ES-I3 (cell line): Measurements from ENCODE around the gene CRACDL.
"Not testable (repeated sequence)": the region's sequence is repeated elsewhere in the genome, so short reads cannot be mapped to it uniquely, and the experiment has no call there.

ENCODE experiments used
- H3K36me3 ChIP-seq: 2 replicates; pipeline ENCODE4 v1.6.1; 2013; ENCODE audit warnings: mild to moderate bottlenecking, low read length, control low read depth, moderate library complexity; ENCODE audit not compliant: insufficient read depth
- H3K4me1 ChIP-seq: 2 replicates; pipeline ENCODE4 v1.6.1; 2013; ENCODE audit warnings: mild to moderate bottlenecking, control low read depth, low read length; ENCODE audit not compliant: insufficient read depth
- H3K9ac ChIP-seq: 2 replicates; pipeline ENCODE4 v1.6.1; 2013; ENCODE audit warnings: low read depth, mild to moderate bottlenecking, low read length, moderate library complexity
- H3K9me3 ChIP-seq: 2 replicates; pipeline ENCODE4 v1.6.1; 2013; ENCODE audit warnings: mild to moderate bottlenecking, low read length, moderate library complexity; ENCODE audit not compliant: control insufficient read depth, insufficient read depth

Gene CRACDL

DNA sequence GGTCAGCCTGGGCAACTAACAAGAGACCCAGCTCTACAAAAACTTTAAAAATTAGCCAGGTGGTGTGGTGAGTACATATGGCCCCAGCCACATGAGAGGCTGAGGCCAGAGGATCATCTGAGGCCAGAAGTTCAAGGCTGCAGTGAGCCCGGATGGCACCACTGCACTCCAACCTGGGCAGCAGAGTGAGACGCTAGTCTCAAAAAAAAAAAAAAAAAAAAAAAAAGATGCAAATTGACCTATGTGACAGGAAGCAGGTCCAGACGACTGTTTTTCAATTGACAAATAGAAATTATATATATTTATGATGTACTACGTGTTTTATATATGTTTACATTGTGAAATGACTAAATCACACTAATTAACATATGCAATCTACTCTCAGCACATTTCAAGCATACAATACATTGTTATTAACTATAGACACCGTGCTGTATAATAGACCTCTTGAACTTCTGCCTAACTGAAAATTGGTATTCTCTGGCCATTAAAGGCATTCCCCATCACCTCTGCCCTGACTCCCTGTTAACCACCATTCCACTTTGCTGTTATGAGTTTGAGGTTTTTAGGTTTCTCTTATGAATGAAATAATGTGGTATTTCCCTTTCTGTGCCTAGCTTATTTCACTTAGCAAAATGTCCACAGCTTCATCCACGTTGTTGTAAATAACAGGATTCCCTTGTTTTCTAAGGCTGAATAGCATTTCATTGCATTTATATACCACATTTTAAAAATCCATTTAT lies 172.6 kb downstream of the CRACDL start:
- no peaks in the 10 kb centered on the region for H3K9me3 ChIP-seq
- no peaks in the 10 kb centered on the region for H3K36me3 ChIP-seq
- no peak overlapping the region for H3K9ac ChIP-seq
- H3K4me1 ChIP-seq = no peaks in the 10 kb centered on the region

DNA sequence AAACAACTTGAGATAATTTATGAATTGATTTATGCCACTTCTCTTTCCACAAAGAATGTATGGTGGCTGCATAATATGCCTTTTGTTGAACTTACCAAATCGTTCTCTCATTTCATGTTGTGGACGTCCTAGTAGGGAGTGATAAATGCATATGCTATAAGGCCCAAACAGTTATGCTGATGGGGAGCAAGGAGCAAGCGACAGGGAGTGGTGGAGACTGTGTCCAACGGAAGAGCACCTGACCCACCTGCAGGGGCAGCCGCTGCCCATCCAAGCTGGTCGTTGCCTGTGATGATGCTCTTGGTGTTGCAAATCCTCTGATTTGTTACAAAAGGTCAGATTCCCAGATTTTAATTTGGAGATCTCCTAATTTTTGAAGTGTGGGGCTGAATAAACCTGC lies 174.1 kb downstream of the CRACDL start:
- Histone ChIP-seq H3K9ac (no peak overlapping the region), H3K4me1 (no peaks in the 10 kb centered on the region), H3K36me3 (no peaks in the 10 kb centered on the region), H3K9me3 (no peaks in the 10 kb centered on the region)

DNA sequence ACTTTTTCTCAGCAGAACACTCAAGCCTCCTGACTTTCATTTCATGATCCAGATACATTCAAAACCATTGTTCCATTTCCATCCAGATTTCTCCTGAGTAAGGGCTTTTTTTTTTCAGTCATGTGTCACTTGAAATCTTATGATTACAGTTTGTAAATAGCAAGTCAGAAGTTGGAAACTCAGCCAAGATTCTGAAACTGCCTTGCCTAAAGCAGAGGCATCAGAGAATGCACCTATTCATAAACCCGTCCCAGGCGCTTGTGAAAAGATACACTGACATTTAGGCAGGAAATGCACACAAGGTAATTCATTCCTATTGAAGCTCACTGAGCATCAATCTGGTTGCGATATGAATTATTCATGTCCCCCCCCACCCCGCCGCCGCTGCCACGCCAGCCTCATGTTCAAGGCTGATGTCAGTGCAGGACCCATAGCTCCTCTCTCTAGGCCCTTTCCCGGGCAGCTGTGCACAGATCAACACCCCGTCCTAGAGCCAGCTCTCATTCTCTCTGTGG lies 174.7 kb downstream of the CRACDL start:
- Histone ChIP-seq H3K4me1 (no peaks in the 10 kb centered on the region), H3K9ac (no peak overlapping the region), H3K36me3 (no peaks in the 10 kb centered on the region), H3K9me3 (no peaks in the 10 kb centered on the region)

DNA sequence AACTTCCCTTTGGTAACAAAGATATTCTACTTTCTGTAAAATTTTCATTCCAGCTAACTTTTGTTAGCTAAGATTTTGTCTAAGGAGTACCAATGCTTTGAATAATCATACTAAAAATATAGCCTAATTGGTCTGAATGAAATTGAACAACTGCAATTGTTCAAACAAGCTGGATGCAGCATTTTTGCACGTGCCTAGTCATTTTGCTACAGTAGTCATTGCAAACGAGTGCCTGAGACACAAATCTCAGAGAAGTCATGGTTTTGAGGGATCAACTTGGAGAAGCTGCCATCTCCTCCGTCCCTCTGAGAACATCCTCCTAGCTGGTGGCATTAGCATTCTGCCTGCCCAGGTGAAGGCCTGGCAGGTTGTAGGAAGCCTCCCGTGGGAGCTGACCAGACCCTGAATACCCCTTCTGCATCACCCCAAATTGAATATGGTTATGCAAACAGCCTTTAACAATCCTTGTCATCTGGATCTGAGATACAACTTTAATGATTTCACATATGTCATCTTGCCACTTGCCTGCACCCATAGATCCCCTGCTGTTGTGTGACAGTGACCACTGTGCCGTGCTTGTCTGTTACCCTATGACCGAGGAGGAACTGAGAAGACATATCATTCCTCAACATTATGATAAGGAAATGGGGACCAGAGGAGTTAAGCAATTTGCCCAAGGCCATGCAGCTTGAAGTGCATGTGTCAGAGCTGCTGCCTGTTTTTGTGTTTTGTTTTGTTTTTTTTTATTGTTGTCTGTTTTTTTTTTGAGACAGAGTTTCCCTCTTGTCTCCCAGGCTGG lies 176.0 kb downstream of the CRACDL start:
- Histone ChIP-seq H3K36me3 (no peaks in the 10 kb centered on the region), H3K9ac (no peak overlapping the region), H3K4me1 (no peaks in the 10 kb centered on the region), H3K9me3 (no peaks in the 10 kb centered on the region)

DNA sequence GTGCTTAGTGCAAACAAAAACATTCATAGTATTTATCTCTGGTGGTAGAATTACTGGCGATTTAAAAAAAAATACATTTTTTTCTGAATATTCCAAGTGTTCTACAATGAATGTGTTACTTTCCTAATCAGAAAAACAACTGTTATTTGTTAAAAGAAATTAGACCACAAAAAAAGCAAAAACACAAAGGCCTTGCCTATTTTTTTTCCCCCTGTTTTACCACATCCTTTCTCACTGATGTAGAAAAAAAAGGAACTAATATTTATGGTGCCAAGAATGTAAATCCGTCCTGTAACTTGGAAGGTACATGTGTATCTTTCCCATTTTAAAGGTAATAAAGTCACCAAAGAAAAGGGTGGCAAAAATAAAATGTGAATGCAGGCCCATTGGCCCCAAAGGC lies 176.7 kb downstream of the CRACDL start:
- no peak overlapping the region for H3K9ac ChIP-seq
- H3K36me3 ChIP-seq = no peaks in the 10 kb centered on the region
- H3K4me1 ChIP-seq = no peaks in the 10 kb centered on the region
- no peaks in the 10 kb centered on the region for H3K9me3 ChIP-seq

DNA sequence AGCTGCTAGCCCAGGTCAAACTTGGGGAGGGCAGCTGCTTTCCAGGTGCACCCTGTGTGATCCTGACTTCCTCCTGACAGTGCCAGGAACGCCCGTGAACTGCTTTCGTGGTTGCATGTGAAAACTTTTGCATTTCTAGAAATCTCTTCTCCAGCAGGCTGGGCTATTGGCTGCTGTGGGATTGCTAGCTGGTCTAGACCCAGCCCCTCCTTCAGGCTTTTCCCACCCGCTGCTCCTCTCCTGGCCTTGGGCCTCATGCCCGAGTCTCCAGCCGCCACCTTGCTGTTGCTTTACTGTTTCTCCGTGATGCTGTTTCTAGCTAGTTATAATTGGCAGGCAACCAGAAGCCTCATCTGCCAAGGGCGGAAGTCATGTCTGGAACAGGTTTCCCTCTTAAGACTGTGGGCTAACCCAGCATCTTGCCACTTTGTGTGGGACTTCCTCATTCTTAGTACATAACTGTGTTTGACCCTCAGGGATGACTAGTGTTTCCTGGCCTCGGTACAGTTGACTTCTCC lies 178.1 kb downstream of the CRACDL start:
- Histone ChIP-seq H3K4me1 (no peaks in the 10 kb centered on the region), H3K9ac (no peak overlapping the region)

DNA sequence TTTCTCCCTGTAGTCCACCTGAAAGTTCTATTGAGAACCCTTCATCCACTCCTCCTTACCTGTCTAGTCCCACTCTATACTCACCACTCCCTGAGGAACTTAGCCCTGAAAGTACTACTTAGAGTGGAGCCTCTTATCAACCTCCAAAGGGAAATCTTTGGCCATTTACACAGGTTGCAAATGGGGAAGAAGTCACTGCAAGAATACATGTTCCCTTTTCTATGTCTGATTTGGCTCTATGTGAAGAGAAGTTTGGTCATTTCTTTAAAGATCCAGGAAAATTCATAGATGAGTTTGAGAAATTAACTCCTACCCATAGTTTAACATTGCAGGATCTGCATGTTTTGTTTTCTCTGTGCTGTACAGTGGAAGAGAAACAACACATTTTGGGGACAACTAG lies 182.2 kb downstream of the CRACDL start:
- Histone ChIP-seq H3K9ac (no peak overlapping the region), H3K9me3 (no peaks in the 10 kb centered on the region), H3K4me1 (no peaks in the 10 kb centered on the region), H3K36me3 (no peaks in the 10 kb centered on the region)

More for the DNA sequence above, 178.1 kb downstream of the CRACDL start:
- Histone ChIP-seq H3K9me3 (no peaks in the 10 kb centered on the region), H3K36me3 (no peaks in the 10 kb centered on the region)

DNA sequence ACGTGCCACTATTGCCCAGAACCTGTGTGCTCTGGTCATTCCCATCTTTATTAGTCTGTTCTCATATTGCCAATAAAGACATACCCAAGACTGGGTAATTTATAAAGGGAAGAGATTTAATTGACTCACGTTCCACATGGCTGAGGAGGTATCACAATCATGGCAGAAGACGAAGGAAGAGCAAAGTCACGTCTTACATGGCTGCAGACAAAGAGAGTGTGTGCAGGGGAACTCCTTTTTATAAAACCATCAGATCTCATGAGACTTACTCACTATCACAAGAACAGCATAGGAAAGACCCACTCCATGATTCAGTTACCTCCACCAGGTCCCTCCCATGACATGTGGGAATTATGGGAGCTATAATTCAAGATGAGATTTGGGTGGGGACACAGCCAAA lies 183.3 kb downstream of the CRACDL start:
- H3K4me1 ChIP-seq, H3K36me3 ChIP-seq, H3K9me3 ChIP-seq, H3K9ac ChIP-seq: not testable (repeated sequence)

DNA sequence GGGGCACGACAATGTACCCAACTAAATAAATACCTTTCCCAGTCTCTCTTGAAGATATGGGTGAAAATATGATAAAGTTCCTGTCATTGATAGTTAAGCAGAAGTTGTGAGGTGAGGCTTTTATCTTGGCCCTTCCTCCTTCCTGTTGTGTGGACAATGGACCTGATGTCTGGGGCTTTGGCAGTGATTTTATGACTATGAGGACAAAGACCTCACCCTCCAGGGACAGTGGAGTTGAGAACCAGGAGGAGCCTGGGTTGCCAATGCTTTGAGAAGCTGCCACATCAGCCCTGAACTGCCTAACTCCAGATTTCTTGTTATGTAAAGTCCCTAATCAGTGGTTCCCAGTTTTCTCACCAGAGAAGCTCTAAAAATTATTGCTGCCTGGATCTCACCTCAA lies 184.3 kb downstream of the CRACDL start:
- no peaks in the 10 kb centered on the region for H3K9me3 ChIP-seq
- no peaks in the 10 kb centered on the region for H3K36me3 ChIP-seq
- peaks cover 8% of the 10 kb centered on the region; the same call in 1 of the 2 replicates for H3K4me1 ChIP-seq
- no peak overlapping the region for H3K9ac ChIP-seq

DNA sequence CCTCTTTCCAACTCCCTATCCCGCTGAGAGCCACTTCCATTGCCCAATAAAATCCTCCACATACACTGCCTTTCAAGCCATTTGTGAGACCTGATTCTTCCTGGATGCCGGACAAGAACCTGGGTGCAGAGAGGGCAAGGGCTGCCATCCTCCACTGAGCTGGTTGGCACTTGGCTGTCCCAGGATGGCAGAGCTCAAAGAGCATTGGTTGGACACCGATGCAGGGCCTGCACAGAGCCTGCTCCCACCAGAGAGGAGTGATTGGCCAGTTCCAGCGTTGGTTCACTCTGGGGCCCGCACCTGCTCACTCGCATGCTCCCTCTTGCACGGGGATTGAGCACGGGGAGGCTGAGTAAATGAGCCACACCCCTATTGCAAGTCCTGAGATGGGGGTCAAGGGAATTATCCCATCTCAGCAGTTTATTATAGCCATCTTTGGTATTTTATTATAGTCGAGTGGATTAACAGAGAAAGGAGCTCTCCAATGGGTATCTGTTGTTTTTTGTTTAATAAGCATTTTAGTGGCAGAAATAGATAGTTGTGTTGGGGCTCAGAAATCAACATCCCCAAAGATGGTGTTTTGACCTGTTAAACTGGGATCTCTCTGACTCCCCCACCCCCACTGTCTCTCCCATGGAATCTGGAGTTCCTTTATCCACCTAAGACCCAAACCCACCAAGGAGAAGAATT lies 185.3 kb downstream of the CRACDL start:
- no peaks in the 10 kb centered on the region for H3K9me3 ChIP-seq
- H3K9ac ChIP-seq = no peak overlapping the region
- H3K36me3 ChIP-seq = no peaks in the 10 kb centered on the region
- H3K4me1 ChIP-seq = peaks cover 8% of the 10 kb centered on the region; the same call in 1 of the 2 replicates

DNA sequence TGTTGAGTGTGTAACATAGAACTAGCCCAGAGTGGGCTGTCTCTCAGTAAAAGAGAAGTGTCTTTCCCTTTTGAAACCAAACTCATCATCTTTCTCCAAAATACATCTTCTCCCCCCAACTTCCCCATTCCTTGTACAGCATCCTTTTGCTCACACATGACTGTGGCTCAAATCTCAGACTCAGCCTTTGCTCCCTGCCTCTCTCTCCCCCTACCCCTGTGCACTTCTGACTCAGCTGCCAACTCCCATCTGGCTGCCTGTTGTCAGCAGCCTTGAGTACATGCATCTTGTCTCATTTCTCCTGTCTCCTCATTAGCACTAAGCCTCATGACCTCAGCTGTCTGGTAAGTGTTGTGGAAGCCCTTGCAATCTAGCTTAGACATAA lies 187.0 kb downstream of the CRACDL start:
- H3K9ac ChIP-seq = no peak overlapping the region
- H3K9me3 ChIP-seq = no peaks in the 10 kb centered on the region
- H3K4me1 ChIP-seq = peaks cover 8% of the 10 kb centered on the region; the same call in 1 of the 2 replicates
- H3K36me3 ChIP-seq = no peaks in the 10 kb centered on the region

DNA sequence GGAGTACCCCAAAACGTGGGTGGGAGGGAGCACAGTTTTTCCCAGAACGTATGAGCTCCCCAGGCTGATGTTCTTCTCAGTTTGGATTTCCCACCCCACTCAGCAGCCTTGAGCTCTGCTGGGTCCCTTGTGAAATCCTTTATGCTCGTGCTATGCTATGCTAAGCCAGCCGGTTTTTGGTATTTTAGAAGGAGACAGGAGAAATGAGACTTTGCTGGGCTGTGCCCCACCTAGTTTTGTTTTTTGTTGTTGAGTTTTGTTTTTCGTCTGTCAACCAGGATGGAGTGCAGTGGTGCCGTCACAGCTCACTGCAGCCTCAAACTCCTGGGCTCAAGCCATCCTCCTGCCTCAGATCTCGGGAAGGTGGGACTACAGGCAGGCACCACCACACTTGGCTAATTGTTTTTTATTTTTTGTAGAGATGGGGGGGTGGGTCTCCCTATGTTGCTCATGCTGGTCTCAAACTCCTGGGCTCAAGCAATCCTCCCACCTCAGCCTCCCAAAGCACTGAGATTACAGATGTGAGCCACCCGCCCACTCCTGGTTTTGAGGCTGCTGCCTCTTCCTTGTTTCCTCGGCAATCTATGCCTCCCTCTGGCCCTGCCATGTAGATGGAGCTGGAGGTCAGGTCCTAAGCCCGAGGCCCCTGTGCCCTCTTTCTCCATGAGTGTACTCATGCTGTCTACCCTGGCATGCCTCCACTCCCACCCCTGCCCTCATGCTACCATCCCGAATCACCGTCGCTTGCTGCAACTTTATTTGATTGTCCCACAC lies 187.5 kb downstream of the CRACDL start:
- peaks cover 8% of the 10 kb centered on the region; the same call in 1 of the 2 replicates for H3K4me1 ChIP-seq
- H3K36me3 ChIP-seq = no peaks in the 10 kb centered on the region
- no peak overlapping the region; the same call in 1 of the 2 replicates for H3K9ac ChIP-seq
- no peaks in the 10 kb centered on the region for H3K9me3 ChIP-seq

DNA sequence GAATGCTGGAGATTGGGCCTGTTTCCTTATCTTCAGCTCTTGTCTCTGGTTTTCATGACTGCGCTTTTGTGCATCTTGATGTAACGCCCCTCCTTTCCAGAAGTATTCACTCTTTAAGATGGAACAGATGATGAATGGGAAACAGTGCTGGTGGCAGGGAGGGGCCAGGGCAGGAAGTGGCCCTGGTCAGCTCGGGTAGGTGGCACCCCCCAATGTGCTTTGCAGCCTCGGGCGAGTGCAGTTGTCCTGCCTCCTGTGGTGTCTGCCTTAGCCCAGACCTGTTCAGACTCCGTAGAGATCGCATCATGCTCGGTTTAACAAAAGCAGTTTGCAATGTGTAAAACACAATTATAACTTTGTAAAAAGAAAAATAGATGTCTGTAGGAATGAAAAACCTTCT lies 188.1 kb downstream of the CRACDL start:
- Histone ChIP-seq H3K9ac (no peak overlapping the region; the same call in 1 of the 2 replicates), H3K9me3 (no peaks in the 10 kb centered on the region), H3K4me1 (peaks cover 8% of the 10 kb centered on the region; the same call in 1 of the 2 replicates), H3K36me3 (no peaks in the 10 kb centered on the region)

DNA sequence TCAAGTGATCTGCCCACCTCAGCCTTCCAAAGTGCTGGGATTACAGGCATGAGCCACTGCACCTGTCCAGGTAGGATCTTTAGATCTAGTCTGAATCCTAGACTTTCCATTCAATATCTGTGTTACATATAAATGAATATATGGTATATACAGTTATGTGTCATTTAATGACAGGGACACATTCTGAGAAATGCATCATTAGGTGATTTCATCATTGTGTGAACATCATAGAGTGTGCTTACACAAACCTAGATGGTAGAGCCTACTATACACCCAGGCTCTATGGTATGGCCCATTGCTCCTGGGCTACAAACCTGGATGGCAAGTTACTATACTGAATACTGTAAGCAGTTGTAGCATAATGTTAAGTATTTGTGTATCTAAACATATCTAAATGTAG lies 189.6 kb downstream of the CRACDL start:
- H3K9ac ChIP-seq = no peak overlapping the region
- no peaks in the 10 kb centered on the region for H3K36me3 ChIP-seq

More for the DNA sequence above, 189.6 kb downstream of the CRACDL start:
- peaks cover 8% of the 10 kb centered on the region; the same call in 1 of the 2 replicates for H3K4me1 ChIP-seq
- H3K9me3 ChIP-seq = no peaks in the 10 kb centered on the region
